HepG2 (cell line): Measurements from ENCODE around the gene PEAK3.

Experiments
- ZNF510 ChIP-seq: sonication (generic); formaldehyde crosslinking; IDR thresholded peaks from 2 replicates; pipeline ENCODE4 v1.4.0; 2020; ENCODE audit warnings: low read depth, mild to moderate bottlenecking, missing genetic modification reagents
- TF ChIP-seq, protein P1 (sequence below), 2 experiments: sonication (generic) in 1 of 2; formaldehyde crosslinking in 1 of 2; IDR thresholded peaks; 2 replicates each; pipeline versions ENCODE4 v1.5.1 to v1.6.1; 2011 to 2020; ENCODE audit warnings: borderline replicate concordance in 1 of 2, low read depth in 1 of 2, low read length in 1 of 2, mild to moderate bottlenecking in 1 of 2, missing genetic modification reagents in 1 of 2, moderate library complexity in 1 of 2

DNA sequence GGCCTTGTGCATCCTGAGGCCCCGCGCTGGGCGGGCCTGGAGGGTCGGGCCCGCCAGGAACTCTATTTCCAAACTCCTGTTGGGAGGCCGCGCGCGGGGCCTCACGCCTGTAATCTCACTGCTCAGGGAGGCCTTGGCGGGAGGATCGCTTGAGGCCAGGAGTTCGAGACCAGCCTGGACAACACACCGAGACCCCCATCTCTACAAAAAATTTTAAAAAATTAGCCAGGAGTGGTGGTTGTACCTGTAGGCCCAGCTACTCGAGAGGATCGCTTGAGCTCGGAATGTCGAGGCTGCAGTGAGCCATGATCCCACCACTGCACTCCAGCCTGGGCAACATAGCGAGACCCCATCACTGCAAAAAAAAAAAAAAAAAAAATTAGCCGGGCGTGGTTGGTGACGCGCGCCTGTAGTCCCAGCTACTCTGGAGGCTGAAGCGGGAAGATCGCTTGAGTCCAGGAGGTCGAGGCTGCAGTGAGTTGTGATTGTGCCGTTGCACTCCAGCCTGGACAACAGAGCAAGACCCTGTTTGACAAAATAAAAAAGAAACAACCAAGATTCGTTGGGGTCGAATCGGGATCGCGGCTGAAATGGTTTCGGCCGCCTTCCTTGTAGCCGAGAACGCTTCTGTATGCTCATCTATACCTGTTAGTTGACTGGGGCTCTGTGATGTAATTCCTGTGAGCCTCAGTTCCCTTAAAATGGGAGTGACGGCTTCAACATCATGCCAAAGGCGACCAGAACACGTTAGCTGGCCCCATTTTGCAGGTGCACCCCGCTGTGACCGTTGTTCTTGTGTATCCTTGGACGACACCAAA, 44.7 kb downstream of the PEAK3 start:
- TF ChIP-seq ZNF510, result no peak
- TF ChIP-seq, protein P1, sequence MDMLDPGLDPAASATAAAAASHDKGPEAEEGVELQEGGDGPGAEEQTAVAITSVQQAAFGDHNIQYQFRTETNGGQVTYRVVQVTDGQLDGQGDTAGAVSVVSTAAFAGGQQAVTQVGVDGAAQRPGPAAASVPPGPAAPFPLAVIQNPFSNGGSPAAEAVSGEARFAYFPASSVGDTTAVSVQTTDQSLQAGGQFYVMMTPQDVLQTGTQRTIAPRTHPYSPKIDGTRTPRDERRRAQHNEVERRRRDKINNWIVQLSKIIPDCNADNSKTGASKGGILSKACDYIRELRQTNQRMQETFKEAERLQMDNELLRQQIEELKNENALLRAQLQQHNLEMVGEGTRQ (IDR thresholded peaks at IDR 0.05; ENCODE audit: low read depth, low read length), result no peak
- TF ChIP-seq, protein P1 (CRISPR knock-in tag; IDR thresholded peaks at IDR 0.05; ENCODE audit: borderline replicate concordance), result no peak
